Activated CD4-positive, alpha-beta T cell treated with anti-CD3 and anti-CD28 coated beads, Interleukin-2, amount 50 U/mL, for 48 hours (primary cell): Measurements from ENCODE around the gene RTTN.
"Not testable (repeated sequence)": the region's sequence is repeated elsewhere in the genome, so short reads cannot be mapped to it uniquely, and the experiment has no call there.

Experiments
- DNase-seq, 2 experiments: peaks; one replicate each; pipeline ENCODE4 v3.0.0-alpha.2; 2020

RTTN gene

GRCh38 chr18:70022636-70023035, 182.9 kb downstream of the RTTN start:
- DNase-seq, result no peak

DNA sequence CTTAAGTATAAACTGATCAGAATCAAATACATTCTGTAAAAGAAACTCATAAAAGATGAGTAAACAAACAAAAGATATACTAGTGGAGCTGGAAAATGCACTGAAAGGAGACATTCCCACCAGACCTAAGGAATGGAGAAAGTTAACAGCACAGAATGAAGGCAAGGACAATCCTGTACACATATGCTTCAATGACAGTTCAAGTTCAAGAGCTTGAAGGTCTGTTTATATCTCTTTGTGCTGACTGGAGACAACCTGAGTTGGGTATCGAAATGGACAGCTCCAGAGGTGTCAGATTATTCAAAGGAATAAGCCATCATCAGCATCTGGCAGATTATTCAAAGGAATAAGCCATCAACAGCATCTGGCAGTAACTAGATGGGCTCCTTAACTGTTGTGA, 184.0 kb downstream of the RTTN start:
- no peak for DNase-seq

DNA sequence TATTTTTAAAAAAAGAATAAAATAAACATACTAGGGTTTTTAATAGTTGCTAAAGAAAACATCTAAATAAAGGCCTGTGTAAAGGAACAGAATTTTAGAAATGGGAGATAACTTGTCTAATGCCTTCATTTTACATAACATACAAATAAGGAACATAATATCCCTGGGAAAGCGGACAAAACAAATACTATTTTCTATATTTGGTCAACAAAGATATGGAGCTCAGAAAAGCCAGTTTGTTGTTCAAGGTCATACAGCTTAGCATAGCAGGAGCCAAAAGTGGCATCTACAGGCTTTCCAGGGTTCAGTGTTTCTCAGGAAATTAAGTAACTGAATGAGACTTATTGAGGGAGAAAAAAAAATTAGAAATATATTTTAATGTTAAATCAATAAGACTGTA, 184.4 kb downstream of the RTTN start:
- no peak for DNase-seq

DNA sequence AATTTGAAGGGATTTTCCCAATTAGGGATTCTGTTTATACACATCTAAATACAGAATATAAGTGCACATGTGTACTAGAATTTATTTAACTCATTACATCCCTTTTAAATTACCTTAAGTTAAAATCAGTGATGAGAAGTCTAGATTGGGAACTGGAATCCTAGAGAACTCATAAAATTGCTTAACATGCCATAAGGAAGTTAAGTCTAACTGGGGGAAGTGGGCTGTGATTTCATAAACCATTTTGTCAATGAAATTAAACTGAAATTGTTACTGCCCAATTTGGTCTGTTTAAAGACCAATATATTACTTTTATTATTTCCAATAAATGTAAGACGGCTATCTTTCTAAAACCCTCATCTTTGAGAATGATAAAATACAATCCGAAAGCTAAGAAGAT, 185.5 kb downstream of the RTTN start:
- DNase-seq, result no peak

GRCh38 chr18:70019136-70019535, 186.4 kb downstream of the RTTN start:
- DNase-seq, result no peak

GRCh38 chr18:70015127-70015526, 190.4 kb downstream of the RTTN start:
- no peak for DNase-seq

DNA sequence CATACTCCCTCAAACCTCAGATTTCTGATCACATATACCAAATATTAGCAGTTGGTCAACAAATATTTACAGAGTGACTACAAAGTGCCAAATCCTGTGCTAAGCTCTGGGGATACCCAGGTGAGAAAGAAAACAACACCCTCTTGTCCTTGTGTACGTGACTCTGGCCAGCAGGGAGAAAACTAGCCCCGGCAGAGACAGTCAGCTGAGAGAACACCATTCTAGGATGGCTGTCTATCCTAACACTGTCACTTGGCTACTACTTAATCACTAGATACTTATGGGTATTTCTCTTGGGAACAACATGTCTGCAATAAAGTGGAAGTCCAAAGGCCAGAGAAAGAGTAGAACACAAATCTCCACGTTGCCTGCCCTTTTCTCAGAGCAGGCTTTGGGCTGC, 199.9 kb downstream of the RTTN start:
- no peak for DNase-seq

GRCh38 chr18:70004696-70005095, 200.8 kb downstream of the RTTN start:
- DNase-seq, result no peak

DNA sequence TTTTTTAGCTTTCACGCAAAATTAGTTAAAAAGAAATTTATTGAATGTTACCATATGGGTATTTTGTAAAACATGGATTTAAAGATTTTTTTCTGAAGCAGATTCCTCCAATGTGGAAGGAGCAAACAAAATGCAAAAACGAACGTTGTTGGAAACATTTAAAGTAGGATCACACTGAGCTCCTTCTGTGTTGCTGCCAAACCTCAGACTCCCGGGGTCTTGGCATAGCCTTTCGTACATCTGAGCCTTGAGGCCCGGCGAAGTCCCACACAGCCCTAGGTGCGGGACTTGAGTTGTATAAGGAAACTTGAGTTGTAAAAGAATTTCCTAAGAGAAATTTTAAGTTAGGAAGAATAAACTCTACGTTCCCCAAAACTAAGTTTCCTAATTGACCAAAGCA, 205.8 kb downstream of the RTTN start:
- no peak for DNase-seq

GRCh38 chr18:69998523-69998987, 206.9 kb downstream of the RTTN start:
- no peak for DNase-seq

DNA sequence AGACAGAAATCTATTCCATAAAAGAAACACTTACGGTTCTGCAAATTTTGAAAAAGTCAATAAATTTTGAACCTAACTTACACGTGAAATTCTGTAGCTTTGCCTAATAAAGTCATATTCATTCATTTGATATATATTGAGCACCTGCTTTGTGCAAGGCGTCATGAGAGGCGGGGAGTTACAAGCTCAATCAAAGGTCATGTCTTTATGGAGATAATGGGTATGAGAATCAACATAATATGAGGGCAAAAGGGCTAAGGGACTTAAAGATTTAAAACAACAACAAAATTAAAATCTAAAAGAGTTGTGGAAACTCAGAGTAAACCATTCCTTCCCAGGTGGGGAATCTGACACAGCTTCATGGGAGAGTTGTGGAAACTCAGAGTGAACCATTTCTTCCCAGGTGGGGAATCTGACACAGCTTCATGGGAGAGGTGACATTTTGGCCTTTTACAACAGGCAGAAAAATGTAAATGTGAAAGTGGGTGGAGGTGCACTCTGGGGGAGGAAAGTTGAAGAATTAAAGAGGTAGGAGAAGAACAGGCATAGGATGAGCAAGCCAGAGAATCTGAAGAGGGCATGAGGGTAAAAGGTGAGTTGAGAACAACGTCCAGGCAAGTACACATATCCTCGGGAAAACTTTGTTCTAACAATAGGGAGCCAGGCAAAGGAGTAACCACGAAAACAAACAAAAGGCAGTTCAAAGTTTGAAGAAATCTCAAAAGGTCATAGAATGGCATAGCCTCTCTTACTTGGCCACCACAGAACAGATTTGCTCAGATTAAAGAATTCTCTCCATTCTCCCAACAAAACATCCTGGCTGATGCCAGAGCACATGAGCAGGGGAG, 208.3 kb downstream of the RTTN start:
- no peak for DNase-seq

DNA sequence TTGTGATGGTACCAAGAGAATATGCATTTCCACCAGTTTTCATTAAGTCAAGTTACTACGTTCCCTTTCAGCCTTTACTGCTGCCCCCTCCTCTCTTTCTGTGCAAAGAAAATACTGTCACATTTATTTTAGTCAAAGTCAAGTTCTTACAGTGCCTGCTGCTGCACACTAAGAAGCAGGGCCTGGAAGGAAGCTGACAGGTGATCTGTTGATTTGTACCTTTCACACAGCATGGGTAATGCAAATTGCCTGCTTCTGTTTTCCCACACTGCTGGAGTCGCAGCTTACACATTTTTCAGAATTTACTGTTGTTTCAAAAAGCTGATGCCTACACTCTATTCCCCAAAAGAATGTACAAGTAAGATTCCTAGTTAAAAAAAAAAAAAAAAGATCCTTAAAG, 209.1 kb downstream of the RTTN start:
- DNase-seq, result no peak

GRCh38 chr18:69995774-69996173, 209.7 kb downstream of the RTTN start:
- DNase-seq, result no peak

GRCh38 chr18:69992776-69993175, 212.7 kb downstream of the RTTN start:
- no peak for DNase-seq

DNA sequence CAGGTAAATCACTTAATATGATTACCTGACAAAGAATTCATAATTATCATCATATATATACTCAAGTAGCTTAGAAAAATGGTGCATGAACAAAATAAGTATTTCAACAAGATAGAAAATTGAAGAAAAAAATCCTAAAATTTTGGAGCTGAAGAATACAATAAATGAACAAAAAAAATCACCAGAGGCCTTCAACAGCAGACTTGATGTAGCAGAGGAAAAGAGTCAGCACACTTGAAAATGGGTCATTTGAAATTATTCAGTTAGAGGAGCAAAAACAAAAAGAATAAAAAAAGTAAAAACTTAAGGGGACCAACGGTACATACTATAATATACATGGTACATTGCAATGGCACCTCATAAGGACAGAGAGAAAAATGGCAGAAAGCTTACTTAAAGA, 217.6 kb downstream of the RTTN start:
- no peak for DNase-seq

DNA sequence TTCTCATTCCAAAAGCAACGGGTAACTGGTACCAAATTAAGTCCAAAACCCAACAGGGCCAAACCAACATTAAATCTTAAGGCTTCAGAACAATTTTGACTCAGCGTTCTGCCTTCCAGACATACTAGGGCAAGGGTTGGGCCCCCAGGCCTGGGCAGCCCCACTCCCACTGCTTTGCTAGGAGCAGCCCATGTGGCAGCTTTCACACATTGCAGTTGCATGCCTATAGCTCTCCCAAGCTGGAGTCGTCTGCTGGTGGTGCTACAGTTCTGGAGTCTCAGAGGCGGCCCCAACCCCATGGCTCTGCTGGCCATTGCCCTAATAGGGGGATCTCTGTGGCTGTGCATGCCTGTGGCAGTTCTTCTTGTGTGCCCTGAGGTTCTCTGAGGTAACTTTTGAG, 220.2 kb downstream of the RTTN start:
- DNase-seq, result no peak

DNA sequence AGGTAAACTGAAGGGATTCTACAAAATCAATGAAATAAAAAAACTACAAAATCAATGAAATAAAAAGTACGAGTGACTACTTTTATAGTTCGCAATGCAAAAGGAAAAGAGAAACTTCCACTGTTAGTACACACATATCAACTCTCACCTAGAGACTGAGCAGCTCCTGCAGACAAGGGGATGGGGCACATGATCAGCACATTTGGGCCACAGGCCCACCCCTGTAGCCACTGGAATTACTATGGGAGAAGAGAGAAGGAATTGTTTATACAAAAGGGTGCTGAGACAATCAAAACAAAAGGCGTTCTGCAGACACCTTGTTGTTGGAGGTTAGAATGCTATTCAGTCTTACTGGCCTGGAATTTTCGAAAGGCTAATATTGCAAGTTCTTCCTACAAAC, 223.1 kb downstream of the RTTN start:
- DNase-seq, result no peak

GRCh38 chr18:69981948-69982347, 223.5 kb downstream of the RTTN start:
- no peak for DNase-seq

GRCh38 chr18:69980982-69981804, 224.3 kb downstream of the RTTN start:
- DNase-seq, result no peak

DNA sequence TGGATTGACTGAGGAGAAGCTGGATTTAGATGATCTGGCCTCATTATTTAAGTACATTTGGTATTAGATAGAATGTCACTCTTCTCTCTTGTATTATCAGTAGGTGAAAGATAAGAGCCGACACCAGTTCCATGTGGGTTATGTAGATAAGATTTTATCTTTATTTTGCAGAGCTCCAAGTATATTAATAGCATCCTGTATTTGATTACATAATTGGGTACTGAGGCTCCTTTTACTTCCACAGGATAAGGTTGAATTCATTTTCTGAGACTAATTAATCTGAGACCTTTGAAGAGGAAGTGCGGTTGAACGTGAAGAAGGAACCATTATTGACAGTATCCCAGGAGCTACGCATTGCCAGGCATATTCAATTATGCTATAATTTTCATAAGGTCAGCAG, 225.0 kb downstream of the RTTN start:
- no peak for DNase-seq

GRCh38 chr18:69978732-69979715, 226.5 kb downstream of the RTTN start:
- no peak for DNase-seq

DNA sequence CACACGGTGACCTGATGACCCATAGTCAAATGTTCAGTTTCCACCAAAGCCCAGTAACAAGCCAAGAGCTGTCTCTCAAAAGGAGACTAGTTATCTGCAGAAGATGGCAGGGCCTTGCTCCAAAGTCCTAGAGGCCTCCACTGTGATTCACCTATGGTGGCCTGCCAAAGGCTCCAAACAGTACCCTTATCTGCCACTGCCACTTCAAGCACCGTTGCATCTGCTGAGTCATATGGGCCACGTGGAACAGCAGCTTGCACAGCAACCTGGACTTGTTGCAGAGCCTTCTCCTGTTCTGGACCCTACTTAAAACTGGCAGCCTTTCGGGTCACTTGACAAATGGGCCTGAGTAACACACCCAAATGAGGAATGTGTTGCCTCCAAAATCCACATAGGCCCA, 230.2 kb downstream of the RTTN start:
- DNase-seq, result not testable (repeated sequence)

DNA sequence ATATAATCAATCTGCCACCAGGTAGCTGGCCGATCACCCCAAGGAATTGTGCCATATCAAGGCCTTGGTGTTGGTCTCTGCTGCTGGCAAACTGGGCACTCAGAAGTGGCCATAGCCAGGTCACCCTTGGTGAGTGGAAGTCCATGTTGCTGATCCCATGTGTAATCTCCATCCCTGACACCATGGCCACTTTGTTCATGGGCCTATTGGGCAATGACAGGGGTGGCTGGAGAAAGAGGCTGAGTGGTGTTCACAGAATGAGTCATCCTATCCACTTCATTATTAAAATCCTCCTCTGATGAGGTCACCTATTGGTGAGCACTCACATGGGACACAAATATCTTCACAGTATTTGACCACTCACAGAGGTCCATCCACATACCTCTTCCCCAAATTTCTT, 231.1 kb downstream of the RTTN start:
- DNase-seq, result no peak
